ENCODE data around the gene QSER1.
"Not testable (repeated sequence)": the region's sequence is repeated elsewhere in the genome, so short reads cannot be mapped to it uniquely, and the experiment has no call there.

Gene QSER1

GRCh38 chr11:32935462-32936029 lies 42.9 kb downstream of the QSER1 start:
- no peak for DNase-seq (ENCODE audit: low spot score)

- not testable (repeated sequence) for DNase-seq (ENCODE audit: low spot score)
These were observed 43.6 kb downstream of the QSER1 start for GRCh38 chr11:32936178-32936577.

- not testable (repeated sequence) for DNase-seq (ENCODE audit: low spot score)
These were observed 44.7 kb downstream of the QSER1 start for GRCh38 chr11:32937283-32937682.

DNA sequence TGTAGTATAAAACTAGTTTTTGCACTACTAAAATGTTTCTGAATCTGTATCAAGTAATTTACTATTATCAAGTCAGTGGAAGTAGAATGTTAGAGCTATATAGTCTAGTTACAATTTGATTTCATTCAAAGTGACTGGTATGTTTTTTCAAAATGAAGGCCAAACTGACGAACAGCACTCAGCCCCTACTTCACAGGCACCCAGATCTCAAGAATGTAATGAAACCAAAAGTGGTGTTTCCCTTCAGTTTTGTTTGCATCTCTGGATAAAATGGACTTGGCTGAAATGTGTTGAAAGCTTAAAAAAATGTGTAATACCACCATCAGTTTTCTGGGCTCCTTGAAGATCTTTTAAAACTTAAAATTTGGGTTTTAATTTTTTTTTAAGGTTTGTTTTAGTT lies 46.4 kb downstream of the QSER1 start:
- no peak for DNase-seq (ENCODE audit: low spot score)

- peak; percentile 2 for DNase-seq (ENCODE audit: low spot score)
These were observed 47.3 kb downstream of the QSER1 start for GRCh38 chr11:32939866-32940265.

GRCh38 chr11:32940865-32941264 lies 48.3 kb downstream of the QSER1 start:
- DNase-seq (ENCODE audit: low spot score) = no peak

DNA sequence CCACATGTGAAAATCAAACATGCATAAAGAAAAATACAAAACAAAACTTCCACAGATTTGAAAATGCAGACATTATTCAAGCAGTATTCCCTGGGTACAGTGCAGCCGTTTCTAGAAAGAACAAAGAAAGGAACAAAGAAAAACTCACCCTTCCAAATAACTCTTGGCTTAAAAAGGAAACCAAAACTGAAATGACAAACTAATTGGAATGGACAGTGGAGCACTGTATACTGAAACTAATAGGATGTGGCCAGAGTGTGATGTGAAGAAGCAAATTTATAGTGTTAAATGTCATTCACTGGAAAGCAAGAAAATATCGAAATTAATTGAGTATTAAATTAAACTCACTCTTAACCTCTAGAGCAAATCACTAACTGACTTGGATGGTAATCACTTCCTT lies 55.4 kb downstream of the QSER1 start:
- DNase-seq (ENCODE audit: low spot score) = no peak

DNA sequence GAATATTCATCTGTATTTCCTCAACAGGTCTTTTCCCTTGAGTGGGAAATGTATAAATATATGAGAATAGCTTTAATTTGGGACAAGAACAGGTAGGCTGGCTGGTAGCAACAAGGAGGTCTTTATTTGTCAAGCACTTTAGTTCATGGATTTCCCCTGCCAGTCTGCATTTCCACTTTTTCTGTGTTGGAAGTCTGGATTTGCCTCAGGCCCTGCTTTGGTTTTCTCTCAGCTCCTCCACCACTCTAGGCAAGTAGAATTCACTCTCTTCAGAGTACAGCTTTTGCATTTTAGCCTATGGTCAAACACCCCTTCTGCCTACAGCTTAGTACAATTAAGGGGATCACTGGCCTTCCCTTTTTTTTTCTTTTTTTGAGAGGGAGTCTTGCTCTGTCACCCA lies 57.1 kb downstream of the QSER1 start:
- no peak for DNase-seq (ENCODE audit: low spot score)

GRCh38 chr11:32952421-32952820 lies 59.8 kb downstream of the QSER1 start:
- no peak for DNase-seq (ENCODE audit: low spot score)

GRCh38 chr11:32953700-32954099 lies 61.1 kb downstream of the QSER1 start:
- DNase-seq (ENCODE audit: low spot score) = no peak

- DNase-seq (ENCODE audit: low spot score) = peak; percentile 24
These were observed 68.0 kb downstream of the QSER1 start for GRCh38 chr11:32960553-32961164.

DNA sequence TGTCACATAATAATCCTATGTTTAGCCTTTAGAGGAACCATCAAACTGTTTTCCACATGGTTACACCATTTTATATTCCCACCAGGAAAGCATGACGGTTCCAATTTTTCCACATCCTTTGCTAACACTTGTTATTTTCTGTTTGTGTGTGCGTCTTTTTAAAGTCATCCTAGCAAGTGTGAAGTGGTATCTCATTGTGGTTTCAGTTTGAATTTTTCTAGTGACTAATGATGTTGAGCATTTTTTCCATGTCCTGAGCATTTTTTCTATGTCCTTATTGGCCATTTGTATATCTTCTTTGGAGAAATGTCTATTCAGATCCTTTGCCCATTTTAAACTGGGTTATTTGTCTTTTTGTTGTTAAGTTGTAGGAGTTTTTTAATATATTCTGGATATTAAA lies 69.4 kb downstream of the QSER1 start:
- DNase-seq (ENCODE audit: low spot score) = no peak

DNA sequence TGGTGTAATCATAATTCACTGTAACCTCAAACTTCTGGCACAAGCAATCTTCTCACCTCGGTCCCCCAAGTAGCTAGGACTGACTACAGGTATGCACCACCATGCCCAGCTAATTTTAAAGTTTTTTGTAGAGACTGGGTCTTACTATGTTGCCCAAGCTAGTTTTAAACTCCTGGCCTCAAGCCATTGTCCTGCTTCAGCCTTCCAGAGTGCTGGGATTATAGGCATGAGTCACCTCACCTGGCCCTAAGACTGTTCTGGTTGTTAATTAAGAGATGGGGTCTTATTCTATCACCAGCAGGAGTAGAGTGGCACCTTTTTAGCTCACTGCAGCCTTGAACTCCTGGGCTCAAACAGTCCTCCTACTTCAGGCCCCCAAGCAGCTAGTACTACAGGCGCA lies 71.1 kb downstream of the QSER1 start:
- no peak for DNase-seq (ENCODE audit: low spot score)

GRCh38 chr11:32968541-32968940 lies 75.9 kb downstream of the QSER1 start:
- no peak for DNase-seq (ENCODE audit: low spot score)

- not testable (repeated sequence) for DNase-seq (ENCODE audit: low spot score)
These were observed 79.6 kb downstream of the QSER1 start for GRCh38 chr11:32972233-32972632.

DNA sequence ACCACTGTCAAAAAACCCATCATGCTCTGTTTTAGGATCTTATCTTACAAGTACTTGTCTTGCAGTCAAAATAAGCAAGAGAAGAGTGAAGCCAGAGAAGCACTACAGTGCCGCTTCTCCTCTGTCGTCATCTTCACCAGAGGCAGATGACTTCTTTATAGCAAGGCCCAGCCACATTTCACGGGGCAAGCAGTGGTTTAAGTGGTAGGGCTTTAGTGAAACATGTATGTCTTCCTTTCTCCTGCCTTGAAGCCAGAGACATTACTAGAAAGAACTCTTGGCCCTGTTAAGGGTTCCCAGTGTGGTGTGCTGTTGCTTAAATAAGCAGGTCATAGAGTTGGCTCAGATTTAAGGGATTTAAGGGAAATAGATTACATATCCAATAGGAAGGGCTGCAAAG lies 80.2 kb downstream of the QSER1 start:
- no peak for DNase-seq (ENCODE audit: low spot score)

DNA sequence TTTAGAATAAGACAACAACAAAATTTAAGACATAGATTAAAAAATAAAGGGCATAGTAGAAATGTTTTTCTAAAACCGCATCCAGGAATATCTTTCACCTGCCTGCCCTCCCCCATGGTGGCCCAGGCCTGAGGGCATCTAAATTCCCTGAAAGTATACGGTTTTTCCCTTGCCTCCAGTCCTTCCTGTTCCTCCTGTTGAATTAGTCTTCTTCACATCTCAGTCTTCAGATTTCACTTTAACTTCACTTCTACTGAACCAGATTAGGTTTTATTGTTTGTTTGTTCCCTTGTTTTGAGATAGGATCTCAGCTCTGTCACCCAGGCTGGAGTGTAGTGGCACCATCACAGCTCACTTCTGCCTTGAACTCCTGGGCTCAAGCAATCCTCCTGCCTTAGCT lies 90.0 kb downstream of the QSER1 start:
- no peak for DNase-seq (ENCODE audit: low spot score)

GRCh38 chr11:32983506-32983905 lies 90.9 kb downstream of the QSER1 start:
- no peak for DNase-seq (ENCODE audit: low spot score)

DNA sequence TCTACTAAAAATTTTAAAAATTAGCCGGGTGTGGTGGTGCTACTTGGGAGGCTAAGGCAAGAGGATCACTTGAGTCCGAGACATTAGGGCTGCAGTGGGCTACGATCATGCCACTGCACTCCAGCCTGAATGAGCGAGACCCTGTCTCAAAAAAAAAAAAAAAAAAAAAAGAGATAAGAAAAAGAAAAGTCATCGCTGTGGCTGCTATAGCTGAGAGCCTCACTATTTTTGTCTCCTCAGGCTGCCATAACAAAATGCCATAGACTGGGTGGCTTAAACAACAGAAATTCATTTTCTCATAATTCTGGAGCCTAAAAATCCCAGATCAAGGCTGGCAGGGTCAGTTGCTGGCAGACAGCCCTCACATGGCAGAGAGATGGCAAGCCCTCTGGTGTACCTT lies 93.0 kb downstream of the QSER1 start:
- DNase-seq (ENCODE audit: low spot score) = no peak

DNA sequence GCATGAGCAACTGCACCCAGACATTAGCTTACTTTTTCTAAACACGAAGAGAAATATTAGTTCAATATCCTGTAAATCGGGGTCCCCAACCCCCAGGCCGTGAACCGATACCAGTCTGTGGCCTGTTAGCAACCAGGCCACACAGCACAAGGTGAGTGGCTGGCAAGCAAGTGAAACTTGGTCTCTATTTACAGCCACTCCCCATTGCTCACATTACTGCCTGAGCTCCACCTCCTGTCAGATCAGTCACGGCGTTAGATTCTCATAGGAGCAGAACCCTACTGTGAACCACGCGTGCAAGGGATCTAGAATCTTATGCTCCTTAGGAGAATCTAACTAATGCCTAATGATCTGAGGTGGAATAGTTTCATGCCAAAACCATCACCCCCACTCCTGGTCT lies 95.2 kb downstream of the QSER1 start:
- DNase-seq (ENCODE audit: low spot score) = no peak

GRCh38 chr11:32990481-32990880 lies 97.9 kb downstream of the QSER1 start:
- DNase-seq (ENCODE audit: low spot score) = no peak

- DNase-seq (ENCODE audit: low spot score) = no peak
These were observed 98.8 kb downstream of the QSER1 start for GRCh38 chr11:32991427-32991826.

GRCh38 chr11:32991898-32992297 lies 99.3 kb downstream of the QSER1 start:
- DNase-seq (ENCODE audit: low spot score) = no peak

DNA sequence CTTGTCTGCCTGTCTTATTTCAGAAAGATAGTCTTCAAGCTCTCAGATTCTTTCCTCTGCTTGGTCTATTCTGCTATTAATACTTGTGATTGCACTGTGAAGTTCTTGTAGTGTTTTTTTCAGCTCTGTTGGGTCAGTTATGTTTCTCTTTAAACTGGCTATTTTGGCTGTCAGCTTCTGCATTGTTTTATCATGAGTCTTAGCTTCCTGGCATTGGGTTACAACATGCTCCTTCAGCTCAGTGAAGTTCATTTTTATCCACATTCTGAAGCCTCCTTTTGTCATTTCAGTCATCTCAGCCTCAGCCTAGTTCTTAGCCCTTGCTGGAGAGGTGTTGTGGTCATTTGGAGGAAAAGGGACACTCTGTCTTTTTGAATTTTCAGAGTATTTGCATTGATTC lies 107.6 kb downstream of the QSER1 start:
- peak; percentile 13 for DNase-seq (ENCODE audit: low spot score)

All from AG08395 (cell line).